CD4-positive, alpha-beta T cell treated with Interferon alpha-2 for 1 hour (primary cell): Measurements from ENCODE around the gene DQX1.
A peak's percentile ranks its signal among the peaks of the same experiment; 100 is the strongest.

Experiments
- DNase-seq, 2 donors: peaks; one replicate each; pipeline ENCODE4 v3.0.0-alpha.2; 2020 to 2022

DQX1 gene

GRCh38 chr2:74553892-74554819 lies 28.1 kb upstream of the DQX1 start, which contains the start of the genes DOK1 and LOXL3:
DOK1 (plus strand) TSS chr2:74554720; CDS start chr2:74554755, 35 bp downstream.
LOXL3 (minus strand) TSS chr2:74553942; CDS start chr2:74552634, 1,308 bp downstream.
- peak; percentile 76 to 88 for DNase-seq

DNA sequence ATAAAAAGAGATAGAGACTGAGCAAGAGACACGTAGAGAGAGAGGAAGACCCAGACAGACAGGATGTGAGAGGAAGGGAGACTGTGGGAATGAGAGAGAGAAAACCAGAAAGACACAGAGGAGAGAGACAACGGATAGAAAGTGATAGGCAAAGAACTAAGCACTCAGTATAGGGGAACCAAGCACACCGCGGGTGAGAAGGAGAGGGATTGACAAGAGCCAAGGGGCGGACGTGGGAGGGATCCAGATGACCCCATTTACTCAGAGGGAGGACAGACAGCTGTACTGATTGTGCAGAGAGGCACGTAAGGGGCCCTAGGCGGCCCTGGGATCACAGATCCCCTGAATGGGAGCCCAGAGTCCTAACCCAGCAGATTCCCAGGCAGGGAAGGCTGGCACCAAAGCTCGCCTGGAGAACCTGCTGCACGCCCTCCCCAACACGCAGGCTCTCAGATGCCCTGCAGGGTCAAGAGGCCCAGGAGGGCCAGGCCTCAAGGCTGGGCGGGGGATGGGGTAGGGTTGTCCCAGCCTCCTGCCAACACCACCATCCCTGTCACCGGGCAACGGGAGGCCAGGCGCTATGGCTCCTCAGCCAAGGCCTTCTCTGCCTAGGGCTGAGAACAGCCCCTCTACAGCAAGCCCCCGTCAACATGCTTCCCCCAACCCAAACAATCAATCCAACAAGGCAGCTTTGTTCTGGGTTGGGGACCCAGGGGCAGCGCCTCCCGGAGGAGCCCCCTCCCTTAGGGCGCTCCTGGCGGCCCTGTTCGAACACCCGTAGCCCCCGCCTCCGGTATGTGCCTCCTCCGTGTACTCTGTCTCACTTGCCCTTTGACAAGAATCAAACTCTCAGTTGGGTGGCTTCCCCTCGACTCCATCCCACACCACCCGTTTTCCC lies 27.1 kb upstream of the DQX1 start:
- no peak for DNase-seq

DNA sequence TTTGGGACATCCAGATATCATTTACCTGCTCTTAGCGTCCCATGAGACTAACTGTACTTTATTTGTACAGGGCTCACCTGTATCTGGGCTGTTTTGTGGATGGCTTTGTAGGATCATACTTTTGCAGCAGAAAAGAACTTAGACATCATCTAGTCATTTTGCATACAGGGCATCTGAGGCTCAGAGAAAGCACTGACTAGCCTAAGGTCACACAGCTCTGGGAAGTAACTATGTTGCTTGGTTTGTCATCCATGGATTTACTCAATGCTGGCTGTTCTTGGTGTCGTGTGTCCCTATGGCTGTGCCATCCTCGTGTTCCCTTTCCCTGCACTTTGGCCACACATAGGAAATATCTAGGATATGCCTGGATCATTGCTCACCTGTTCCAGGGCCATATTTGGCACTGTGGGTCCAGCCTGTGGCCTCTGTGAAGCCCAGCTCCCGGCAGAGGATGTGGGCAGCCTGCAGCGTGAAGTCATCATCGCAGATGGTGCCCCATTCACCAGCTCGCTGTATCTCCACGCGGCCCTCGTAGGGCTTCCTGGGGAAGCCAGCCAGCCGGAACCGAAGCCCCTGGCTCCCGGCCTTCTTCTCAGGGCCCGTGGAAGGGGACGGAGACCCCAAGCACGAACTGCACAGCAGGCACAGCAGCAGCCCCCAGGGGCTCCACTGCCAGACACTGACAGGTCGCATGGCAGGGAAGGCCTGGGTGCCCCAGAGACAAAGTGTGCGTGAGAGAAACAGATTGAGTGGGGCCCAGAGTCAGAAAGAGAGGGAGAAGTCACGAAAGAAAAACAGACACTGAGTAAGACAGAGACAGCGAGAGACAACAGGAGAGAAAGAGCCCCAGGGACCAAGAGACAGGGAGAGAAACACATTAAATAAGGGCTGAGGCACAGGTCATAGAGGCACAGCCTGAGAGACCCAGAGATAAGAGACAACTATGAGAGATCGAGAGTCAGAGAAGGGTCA lies 26.2 kb upstream of the DQX1 start:
- DNase-seq = no peak

DNA sequence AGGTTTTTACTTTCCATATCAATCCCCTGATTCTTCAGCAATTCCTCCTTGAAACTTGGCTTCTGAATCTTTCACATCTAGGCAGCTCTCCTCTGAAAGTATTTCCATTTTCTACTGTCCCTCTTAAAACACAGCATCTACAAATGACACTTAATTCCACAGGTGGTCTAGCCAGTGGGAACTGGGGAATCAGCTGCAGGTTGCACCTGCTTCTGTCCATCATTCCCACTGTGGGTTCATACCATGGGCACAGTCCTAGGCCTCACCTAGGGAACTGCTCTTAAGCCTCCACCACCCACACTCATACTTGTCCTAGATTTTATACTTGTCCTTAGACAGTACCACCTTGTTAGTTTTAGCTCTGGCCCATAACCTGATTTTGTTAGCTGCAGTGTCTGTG lies 25.5 kb upstream of the DQX1 start:
- DNase-seq = no peak

- no peak for DNase-seq
Measured at GRCh38 chr2:74550231-74550630, 24.2 kb upstream of the DQX1 start.

GRCh38 chr2:74548900-74549826 lies 23.1 kb upstream of the DQX1 start:
- no peak for DNase-seq

DNA sequence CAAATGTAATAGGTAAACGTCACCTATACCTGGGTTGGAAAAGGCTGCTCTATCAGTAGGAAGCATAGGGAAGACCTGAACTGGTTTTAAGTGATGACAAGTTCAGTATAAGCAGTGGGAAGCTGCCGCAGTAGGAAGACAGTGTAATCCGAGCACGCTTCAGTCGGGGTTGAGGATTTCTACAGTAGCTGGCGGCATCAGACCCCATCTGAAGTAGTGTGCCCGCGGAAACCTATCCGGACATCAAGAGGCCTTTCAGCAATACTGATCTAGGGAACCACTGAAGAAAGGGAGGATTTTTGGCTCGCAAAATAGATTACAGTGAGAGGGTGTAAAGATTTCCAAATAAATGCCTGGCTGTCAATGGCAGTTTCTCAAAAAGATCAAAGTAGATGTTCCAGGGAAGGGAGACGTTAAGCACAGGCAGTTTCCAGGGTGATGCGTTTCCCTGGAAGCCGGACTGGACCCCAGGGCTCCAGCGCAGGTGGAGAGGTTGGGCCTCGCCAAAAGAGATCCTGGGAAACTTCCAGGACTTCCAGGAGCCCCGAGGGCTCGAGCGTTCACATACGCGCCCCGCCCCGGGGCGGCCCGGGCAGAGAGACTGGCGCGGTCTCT lies 22.4 kb upstream of the DQX1 start:
- DNase-seq = no peak

- no peak for DNase-seq
Measured at GRCh38 chr2:74546004-74546403, 20.0 kb upstream of the DQX1 start.

- peak in 1 of 2 donors; percentile 26 for DNase-seq
Measured at GRCh38 chr2:74544634-74545033, 18.6 kb upstream of the DQX1 start.

DNA sequence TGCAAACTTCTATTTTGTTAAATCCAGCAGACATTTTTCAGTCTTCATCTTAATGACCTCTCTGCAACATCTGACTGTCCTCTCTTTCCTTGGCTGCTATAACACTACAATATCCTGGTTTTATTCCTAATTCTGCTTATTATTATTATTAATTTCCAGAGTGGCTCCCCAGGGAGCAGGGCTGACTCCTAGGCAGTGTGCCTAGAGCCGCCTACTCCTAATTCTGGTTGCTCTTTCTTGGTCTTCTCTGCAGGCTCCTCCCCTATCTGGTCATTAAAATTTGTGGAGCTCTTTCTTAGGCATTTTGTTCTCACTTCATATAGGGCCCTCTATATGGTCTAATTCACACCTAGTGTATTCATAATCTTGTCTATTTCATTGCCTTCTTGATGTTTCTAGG lies 16.9 kb upstream of the DQX1 start:
- no peak for DNase-seq

DNA sequence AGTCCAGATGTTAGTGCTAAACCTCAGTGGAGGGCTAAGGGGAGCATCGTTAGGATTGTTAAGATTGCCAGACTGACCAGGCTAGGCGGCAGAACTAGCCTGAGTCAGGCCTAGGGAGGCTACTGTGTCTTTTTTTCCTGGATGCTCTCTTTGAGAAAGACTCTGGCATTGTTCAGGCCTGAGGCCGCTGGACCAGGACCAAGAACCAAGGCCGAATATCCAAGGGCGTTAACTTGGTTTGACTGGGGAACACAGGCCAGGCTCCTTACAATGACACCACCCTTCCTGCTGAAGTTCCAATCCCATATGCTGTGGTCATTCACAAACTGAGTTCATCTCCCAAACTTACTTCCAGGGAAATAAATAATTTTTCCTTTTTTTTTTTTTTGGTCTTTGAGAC lies 14.3 kb upstream of the DQX1 start:
- DNase-seq = no peak

DNA sequence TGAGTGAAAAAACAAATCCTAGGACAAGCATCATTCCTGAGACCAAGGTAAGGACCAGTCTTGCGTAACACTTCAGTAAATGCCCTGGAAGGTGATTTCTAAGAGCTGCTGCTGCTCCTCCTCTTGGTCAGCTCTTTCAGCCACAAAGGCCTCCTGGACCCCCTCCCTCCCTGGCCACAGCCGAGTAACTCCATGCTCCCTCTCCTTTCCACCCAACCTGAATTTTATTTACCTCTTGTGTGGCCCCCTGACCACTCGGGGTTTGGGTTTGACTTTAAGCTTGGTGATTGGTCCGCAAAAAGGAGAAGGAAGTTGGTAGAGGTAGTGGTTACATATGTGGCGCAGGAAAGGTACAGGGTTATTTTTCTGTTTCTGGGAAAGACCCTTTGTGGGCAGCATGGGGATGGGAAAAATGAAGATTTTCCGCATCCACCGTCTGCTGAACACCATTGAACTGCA lies 12.9 kb upstream of the DQX1 start:
- no peak for DNase-seq

- DNase-seq = no peak
Measured at GRCh38 chr2:74537140-74537539, 11.1 kb upstream of the DQX1 start.

GRCh38 chr2:74536166-74536950 lies 10.3 kb upstream of the DQX1 start:
- no peak for DNase-seq

DNA sequence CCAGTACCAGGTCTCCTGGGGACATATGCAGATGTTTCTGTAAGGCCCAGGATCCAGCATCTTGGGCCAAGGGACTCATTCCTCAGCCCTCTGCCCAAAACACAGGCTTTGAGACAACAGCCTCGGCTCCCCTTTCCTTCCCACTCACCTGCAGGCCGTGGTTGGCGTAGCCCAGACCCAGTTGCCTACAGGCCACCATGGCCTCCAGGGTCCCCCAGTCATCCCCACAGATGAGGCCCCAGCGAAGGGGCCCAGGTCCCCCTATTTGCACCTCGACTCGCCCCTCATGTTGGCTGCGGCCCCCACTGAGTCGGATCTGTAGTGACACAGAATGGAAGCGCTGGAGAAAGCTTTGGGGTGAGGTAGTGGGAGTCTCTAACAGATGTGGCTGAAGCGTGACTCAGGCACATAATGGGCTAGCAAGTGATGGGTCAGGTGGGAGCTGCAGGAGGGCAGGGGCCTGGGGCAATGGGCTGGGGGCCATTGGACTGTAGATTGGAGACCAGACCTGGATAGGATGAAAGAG lies 9.5 kb upstream of the DQX1 start:
- DNase-seq = no peak

DNA sequence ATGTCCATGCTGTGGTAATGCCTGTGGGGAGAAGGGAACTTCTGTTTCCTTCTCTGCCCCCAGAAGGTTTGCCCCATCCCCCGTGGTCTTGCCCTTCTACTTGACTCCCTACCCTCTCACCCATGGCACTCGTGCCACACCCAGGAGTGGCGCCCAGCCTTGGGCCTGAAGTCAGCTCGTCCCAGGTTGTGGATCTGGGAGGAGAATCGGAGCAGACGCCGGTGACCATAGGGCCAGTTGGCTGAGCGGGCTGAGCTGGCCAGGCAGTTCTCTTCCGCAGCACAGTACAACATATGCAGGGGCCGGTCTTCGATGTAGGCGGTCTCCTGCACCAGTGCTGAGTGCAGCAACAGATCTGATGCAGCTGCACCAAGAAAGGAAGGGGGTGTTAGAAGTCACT lies 8.4 kb upstream of the DQX1 start:
- no peak for DNase-seq

DNA sequence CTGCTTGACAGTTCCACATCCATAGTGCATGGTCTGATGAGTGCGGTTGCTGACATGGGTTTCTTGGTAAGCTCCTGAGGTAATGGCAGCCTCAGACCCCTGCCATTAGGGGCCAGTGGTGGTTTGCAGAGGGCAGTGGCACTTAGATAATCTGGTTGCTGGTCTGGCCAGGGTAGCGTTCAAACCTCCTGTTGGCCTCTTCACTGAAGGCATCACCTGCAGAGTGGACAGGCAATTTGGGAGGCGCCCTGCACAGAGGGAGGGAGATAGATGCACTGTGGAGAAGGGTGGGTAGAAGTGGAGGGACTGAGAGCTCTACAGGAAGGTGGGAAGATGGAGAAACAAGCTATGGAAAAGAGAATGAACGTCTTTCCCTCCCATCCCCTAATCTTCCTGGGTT lies 7.4 kb upstream of the DQX1 start:
- DNase-seq = no peak

DNA sequence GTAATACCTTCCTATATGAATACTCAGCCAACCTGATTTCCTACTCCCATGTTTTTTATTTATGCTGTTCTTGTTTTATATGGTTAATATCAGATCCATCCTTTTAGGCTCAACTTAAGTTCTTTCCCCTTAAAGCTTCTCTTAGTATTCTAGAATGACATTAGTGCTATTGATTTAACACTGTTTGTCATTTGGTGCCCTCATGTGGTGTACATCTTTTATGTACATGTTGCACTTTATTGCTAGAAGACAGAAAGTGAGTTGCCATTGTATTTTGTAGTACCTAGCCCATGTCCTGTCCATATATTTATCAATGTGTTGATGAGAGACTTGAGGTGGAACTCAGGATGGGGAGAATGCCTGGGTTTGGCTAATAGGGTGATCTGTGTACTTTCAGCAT lies 6.2 kb upstream of the DQX1 start:
- DNase-seq = peak in 1 of 2 donors; percentile 68

GRCh38 chr2:74531666-74532065 lies 5.6 kb upstream of the DQX1 start:
- no peak for DNase-seq
